Right renal cortex interstitium (tissue), 3 donors: ENCODE results near the gene AP4M1. TPM values are rescaled to one million over a fixed set of nuclear protein-coding genes. Genes with fewer than 3 reads are reported as not detected.

Experiments used
- DNase-seq, 3 donors: peaks; one replicate each; pipeline ENCODE4 v3.0.0-alpha.2; 2013; ENCODE audit warnings: low read depth in 3 of 3, low spot score in 2 of 3
- polyA plus RNA-seq, 3 donors: library from polyadenylated mRNA; unstranded; fragments of 120-200 nt; gene quantifications; one replicate each; pipeline ENCODE4 v1.2.1, GENCODE V29; 2013; ENCODE audit not compliant: insufficient read length in 3 of 3

Gene AP4M1
- polyA plus RNA-seq, 3 donors: 27.7 to 34.3 (median 31.7) TPM

- no peak for DNase-seq
Observed at GRCh38 chr7:100082978-100083377, 18.5 kb upstream of the AP4M1 start.

DNA sequence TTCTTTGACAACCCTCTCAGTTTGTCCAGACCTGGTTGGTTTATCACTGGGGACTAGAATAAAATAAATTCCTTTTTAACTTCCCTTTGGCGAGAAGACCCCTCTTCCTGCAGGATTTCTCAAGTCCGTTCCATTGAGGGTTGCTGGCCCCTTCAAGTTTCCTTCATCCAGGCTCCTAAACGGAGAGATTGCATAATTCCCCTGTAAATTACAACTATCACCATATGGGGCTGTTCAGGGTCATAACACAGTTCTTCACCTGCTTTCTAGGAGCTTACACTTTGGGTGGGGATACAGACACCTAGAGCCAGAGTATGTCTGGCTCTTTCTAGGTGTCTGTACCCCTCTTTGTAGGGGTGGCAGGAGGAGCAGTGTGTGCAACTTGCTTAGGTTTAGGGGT lies 15.9 kb upstream of the AP4M1 start:
- DNase-seq: no peak

DNA sequence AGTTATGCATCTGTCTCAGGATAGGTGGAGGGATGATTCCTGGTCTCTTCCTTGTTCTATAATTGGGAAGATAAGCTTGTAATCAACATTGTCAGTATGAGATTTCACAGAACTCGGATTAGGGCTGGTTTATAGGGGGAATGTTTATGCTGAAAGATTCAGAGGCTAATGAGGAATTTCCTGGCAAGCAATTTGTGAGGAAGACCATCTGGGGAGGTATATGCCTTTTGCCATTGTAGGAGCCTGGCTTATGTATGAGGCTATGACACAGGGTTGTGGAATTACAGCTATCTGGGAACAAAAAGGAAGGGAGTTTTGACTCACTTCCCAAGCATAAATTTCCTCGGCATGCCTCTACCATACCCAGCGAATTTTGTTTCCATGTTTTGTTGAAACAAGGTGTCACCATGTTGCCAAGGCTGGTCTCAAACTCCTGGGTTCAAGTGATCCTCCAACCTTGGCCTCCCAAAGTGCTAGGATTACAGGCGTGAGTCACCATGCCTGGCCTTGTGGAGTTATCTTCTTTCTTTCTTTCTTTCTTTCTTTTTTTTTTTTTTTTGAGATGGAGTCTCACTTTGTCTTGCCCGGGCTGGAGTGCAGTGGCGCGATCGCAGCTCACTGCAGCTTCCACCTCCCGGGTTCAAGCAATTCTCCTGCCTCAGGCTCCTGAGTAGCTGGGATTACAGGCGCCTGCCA lies 14.2 kb upstream of the AP4M1 start:
- DNase-seq: no peak

GRCh38 chr7:100088095-100088620 lies 13.3 kb upstream of the AP4M1 start:
- DNase-seq: no peak

DNA sequence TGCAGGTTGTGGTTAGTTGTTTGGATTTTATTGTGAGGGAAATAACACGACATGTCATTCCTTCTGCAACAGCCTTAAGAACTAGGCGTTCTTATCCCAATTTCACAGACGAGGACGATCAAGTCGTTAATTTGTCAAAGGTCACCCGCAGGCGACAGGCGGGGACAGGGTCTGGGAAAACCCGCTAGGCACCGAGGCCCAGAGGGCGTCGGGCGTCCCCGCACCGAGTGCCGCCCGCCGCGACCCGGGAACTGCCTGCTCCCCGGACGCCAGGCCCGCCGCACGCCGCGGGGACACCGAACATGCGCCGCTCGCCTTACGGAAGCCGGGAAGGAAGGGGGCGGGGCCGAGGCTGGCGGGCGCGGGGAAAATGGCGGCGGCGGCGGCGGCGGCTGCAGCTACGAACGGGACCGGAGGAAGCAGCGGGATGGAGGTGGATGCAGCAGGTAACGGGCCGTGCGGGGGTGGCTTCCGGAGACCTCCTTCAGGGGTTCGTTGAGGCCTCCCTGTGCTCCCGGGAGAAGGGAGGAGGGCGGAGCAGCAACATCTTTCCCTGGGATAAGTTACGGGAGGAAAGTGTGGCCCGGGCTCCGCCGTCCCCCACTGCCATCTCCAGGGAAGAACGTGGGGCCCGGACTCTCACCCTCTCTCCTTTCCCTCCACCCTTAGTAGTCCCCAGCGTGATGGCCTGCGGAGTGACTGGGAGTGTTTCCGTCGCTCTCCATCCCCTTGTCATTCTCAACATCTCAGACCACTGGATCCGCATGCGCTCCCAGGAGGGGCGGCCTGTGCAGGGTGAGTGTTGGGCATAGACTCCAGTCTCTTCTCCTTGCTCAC lies 12.6 kb upstream of the AP4M1 start, which contains the start of gene COPS6:
Gene COPS6 (plus strand): TSS at position 349 of the 837 bp plus-strand sequence. CDS start 22 bp downstream, at position 371.
- DNase-seq: no peak

- DNase-seq: no peak
Observed at GRCh38 chr7:100089458-100090196, 11.8 kb upstream of the AP4M1 start.

- no peak for DNase-seq
Observed at GRCh38 chr7:100090527-100091410, 10.7 kb upstream of the AP4M1 start.

- DNase-seq: no peak
Observed at GRCh38 chr7:100091411-100092181, 9.8 kb upstream of the AP4M1 start.

GRCh38 chr7:100093054-100093453 lies 8.4 kb upstream of the AP4M1 start:
- DNase-seq: no peak

GRCh38 chr7:100093498-100093897 lies 7.9 kb upstream of the AP4M1 start:
- DNase-seq: no peak

DNA sequence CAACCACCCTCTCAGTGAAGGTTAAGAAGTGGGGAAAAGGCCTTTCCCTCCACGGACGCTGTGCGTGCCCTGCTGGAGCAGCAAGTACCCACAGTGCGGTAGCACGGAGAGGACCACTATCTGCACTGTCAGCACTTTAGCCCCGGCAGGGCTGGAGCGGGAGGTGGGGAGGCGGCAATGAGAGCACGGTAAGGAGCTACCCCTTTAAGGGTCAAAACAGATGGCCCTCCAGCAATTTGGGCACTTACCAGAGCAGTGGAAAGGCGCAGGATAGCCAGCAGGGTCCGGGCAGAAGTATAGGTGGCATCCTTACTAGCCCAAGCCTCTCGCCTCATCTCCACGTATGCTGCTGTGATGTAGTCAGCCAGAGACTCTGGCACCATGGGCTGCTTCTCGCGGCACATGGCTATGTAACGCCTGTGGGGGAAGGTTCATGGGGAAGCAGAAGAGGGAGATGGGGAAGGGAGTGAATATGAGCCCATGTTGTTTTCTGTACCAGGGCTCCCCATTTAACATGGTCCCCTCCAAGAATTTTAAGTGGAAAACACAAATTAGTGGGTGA lies 7.4 kb upstream of the AP4M1 start:
- no peak for DNase-seq

GRCh38 chr7:100095289-100095688 lies 6.2 kb upstream of the AP4M1 start:
- DNase-seq: no peak

DNA sequence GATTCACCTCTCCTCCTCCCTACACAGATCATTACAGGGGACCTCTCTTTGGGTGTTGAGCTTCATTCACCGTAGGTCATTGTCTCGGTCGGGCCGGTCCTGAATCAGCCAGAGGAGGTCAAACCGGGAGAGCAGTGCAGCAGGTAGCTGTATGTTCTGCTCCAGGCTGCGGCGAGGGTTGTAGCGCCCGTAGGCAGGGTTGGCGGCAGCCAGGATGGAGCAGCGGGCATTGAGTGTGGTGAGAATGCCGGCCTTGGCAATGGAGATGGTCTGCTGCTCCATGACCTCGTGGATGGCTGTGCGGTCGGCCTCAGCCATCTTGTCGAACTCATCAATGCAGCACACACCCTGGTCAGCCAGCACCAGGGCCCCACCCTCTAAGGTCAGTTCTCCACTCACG lies 5.7 kb upstream of the AP4M1 start:
- DNase-seq: no peak

DNA sequence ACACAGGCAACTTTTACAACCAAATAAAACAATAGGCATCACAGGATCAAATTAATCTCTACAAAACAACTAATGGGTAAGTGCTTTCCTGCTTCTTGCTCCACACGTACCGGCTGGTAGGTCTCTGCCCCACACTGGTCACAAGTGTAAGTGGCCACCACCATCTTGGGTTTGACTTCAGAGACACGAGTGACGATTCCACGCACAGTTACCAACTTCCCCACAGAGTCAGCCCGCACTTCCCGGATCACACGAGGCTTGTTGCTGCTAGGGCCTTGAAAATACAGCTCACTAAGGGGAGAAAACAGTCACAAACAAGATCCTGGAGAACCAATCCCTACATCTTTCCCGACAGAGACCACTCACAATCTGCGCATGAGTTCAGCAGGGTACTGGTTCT lies 2.5 kb upstream of the AP4M1 start:
- DNase-seq: no peak

DNA sequence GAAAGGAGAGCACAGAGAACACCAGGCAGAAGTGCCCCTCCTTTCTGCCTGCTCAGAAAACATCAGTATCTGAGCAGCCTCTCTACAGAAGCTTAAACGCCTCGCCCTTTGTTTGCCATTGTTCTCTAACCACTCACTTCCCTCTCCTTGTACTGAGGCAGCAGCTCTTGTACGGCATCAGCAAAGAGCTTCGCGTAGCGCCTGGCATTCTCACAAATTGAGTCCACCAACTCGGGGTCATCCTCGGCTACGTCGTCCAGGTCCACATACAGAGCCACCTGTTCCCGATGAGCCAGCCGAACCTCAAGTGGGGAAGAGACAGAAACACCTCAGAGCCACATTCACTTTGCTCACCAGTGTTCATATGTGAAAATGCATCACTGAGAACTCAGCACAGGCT lies 2.0 kb upstream of the AP4M1 start:
- no peak for DNase-seq

DNA sequence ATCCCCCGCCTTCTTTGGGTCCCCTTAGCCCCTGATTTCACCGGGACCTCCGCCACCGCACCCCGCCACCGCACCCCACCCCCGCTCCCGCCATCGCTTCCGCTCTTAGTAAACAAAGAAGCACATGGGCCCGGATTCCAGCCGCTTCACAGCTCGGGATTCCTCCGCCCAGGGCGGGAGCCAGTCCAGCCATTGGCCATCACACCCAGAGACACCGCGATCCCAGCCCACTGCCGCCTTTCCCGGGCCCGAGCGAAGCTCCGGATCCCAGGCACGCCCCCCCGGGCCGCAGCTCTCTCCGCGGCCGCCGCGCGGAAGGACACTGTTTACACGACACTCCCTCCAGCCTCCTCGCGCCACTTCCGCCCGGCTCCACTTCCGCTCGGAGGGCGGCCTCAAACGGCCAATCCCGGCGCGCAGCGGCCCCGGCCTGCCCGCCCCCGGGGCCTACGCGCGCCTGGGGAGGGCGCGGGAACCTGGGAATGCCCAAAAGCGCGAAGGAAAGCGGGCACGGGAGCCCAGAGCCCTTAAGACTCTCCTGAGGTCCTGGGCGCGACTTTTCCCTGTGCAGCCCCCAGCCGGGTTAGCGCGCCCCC lies 925 bp upstream of the AP4M1 start:
- DNase-seq: peak; percentile 84 to 95 (median 93)

DNA sequence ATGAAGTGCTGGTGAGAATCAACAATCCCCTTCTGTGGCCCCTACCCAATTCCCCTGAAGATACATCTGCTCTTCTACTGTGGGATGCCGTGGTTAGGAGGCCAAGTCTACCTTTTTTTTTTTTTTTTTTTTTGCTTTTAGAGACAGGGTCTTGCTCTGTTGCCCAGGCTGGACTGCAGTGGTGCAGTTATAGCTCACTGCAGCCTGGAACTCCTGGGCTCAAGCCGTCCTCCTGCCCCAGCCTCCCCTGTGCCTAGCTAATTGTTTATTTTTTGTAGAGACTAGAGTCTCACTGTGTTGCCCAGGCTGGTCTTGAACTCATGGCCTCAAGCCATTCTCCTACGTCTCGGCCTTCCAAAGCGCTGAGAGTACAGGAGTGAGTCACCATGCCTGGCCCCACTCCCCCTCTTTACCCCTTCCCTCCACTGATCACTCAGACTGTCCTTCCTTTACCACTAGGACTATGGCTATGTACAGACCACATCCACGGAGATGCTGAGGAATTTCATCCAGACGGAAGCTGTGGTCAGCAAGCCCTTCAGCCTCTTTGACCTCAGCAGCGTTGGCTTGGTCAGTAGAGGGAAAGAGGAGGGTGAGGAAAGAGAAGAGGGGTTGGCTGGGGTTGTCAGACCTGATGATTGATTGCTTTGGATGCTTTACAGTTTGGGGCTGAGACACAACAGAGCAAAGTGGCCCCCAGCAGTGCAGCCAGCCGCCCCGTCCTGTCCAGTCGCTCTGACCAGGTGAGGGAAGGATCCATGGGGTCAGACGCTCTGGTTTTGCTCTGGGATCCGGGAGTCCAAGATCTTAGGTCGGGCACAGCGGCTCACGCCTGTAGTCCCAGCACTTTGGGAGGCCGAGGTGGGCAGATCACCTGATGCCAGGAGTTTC lies 1.8 kb downstream of the AP4M1 start:
- no peak for DNase-seq

DNA sequence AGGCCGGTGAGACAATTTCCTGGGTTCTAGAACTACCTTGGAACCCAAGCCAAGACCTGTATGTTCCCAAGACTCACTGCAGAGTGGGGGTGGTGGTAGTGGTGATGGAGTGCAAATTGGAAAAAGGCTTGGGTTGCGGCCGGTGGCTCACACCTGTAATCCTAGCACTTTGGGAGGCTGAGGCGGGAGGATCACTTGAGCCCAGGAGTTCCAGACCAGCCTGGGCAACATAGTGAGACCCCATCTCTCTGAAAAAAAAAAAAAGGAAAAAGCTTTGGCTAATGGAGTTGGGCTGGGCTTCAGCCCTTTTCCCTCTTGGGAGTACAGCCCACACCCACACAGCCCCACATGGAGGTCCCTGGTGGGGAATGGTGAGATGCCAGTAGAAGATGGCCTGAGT lies 4.1 kb downstream of the AP4M1 start:
- no peak for DNase-seq
